Stimulated activated CD8-positive, alpha-beta memory T cell treated with anti-CD3 and anti-CD28 coated beads, Interleukin-7, amount 100 ng/mL, for 48 hours (primary cell): Measurements from ENCODE around the gene TBR1.

ENCODE experiments used
- DNase-seq, 2 donors: peaks; one replicate each; pipeline ENCODE4 v3.0.0-alpha.2; 2020; ENCODE audit warnings: low read depth in 1 of 2; ENCODE audit errors: extremely low read depth in 1 of 2

The TBR1 gene

GRCh38 chr2:161415987-161416707 lies at the start of gene TBR1:
TBR1 (plus strand) TSS chr2:161416297; CDS start chr2:161416411, 114 bp downstream.
- no peak for DNase-seq

- no peak for DNase-seq
Observed at GRCh38 chr2:161367675-161368074, 48.4 kb upstream of the TBR1 start.

- DNase-seq: no peak
Observed at GRCh38 chr2:161369311-161369710, 46.8 kb upstream of the TBR1 start.

GRCh38 chr2:161370981-161371380 lies 45.1 kb upstream of the TBR1 start:
- DNase-seq: no peak

- no peak for DNase-seq
Observed at GRCh38 chr2:161371869-161372268, 44.2 kb upstream of the TBR1 start.

- no peak for DNase-seq
Observed at GRCh38 chr2:161373942-161374341, 42.2 kb upstream of the TBR1 start.

GRCh38 chr2:161374446-161374845 lies 41.7 kb upstream of the TBR1 start:
- DNase-seq: no peak

- DNase-seq: no peak
Observed at GRCh38 chr2:161379740-161380139, 36.4 kb upstream of the TBR1 start.

- DNase-seq: no peak
Observed at GRCh38 chr2:161381546-161381945, 34.6 kb upstream of the TBR1 start.

GRCh38 chr2:161382747-161383146 lies 33.4 kb upstream of the TBR1 start:
- DNase-seq: no peak

GRCh38 chr2:161384864-161385263 lies 31.2 kb upstream of the TBR1 start:
- DNase-seq: no peak

GRCh38 chr2:161386228-161386824 lies 29.8 kb upstream of the TBR1 start:
- no peak for DNase-seq

GRCh38 chr2:161388146-161388779 lies 27.8 kb upstream of the TBR1 start:
- DNase-seq: no peak

- DNase-seq: no peak
Observed at GRCh38 chr2:161391737-161392506, 24.2 kb upstream of the TBR1 start.

- DNase-seq: no peak
Observed at GRCh38 chr2:161400076-161400475, 16.0 kb upstream of the TBR1 start.

GRCh38 chr2:161402297-161402696 lies 13.8 kb upstream of the TBR1 start:
- DNase-seq: no peak

- DNase-seq: no peak
Observed at GRCh38 chr2:161406316-161406715, 9.8 kb upstream of the TBR1 start.

- DNase-seq: no peak
Observed at GRCh38 chr2:161407597-161407996, 8.5 kb upstream of the TBR1 start.

- no peak for DNase-seq
Observed at GRCh38 chr2:161409308-161409907, 6.7 kb upstream of the TBR1 start.

GRCh38 chr2:161412346-161412745 lies 3.8 kb upstream of the TBR1 start:
- no peak for DNase-seq
